ENCODE results near the gene ARL14.

Gene ARL14

GRCh38 chr3:160671231-160671630 is 5.7 kb upstream of the ARL14 start:
- no peak for TF ChIP-seq SPI1 (IDR thresholded peaks at IDR 0.05; ENCODE audit: low read depth, low read length)
- no peak for TF ChIP-seq POU2F2 (IDR thresholded peaks at IDR 0.05; ENCODE audit: low read depth, low read length)
- TF ChIP-seq PAX5 (IDR thresholded peaks at IDR 0.05; ENCODE audit: insufficient read depth, low read length, severe bottlenecking), result no peak
- TF ChIP-seq POLR2A (IDR thresholded peaks at IDR 0.05; ENCODE audit: low read depth, low read length), result no peak
- TF ChIP-seq POLR2AphosphoS5 (IDR thresholded peaks at IDR 0.05; ENCODE audit: low read depth, low read length), result no peak
- TF ChIP-seq TAF1 (IDR thresholded peaks at IDR 0.05; ENCODE audit: low read depth, low read length), result no peak
- DNase-seq (ENCODE audit: insufficient read length, low spot score), result no peak
- FAIRE-seq, result no peak

- FAIRE-seq, result no peak
- TF ChIP-seq SPI1 (IDR thresholded peaks at IDR 0.05; ENCODE audit: low read depth, low read length), result no peak
- no peak for TF ChIP-seq POLR2AphosphoS5 (IDR thresholded peaks at IDR 0.05; ENCODE audit: low read depth, low read length)
- TF ChIP-seq POLR2A (IDR thresholded peaks at IDR 0.05; ENCODE audit: low read depth, low read length), result no peak
- no peak for TF ChIP-seq POU2F2 (IDR thresholded peaks at IDR 0.05; ENCODE audit: low read depth, low read length)
- TF ChIP-seq PAX5 (IDR thresholded peaks at IDR 0.05; ENCODE audit: insufficient read depth, low read length, severe bottlenecking), result no peak
- no peak for TF ChIP-seq TAF1 (IDR thresholded peaks at IDR 0.05; ENCODE audit: low read depth, low read length)
- no peak for DNase-seq (ENCODE audit: insufficient read length, low spot score)
Measured at GRCh38 chr3:160671995-160672394, 5.0 kb upstream of the ARL14 start.

- DNase-seq (ENCODE audit: insufficient read length, low spot score) (no peak), FAIRE-seq (no peak)
- TF ChIP-seq POLR2AphosphoS5 (IDR thresholded peaks at IDR 0.05; ENCODE audit: low read depth, low read length), result no peak
- TF ChIP-seq TAF1 (IDR thresholded peaks at IDR 0.05; ENCODE audit: low read depth, low read length), result no peak
- TF ChIP-seq SPI1 (IDR thresholded peaks at IDR 0.05; ENCODE audit: low read depth, low read length), result no peak
- no peak for TF ChIP-seq POU2F2 (IDR thresholded peaks at IDR 0.05; ENCODE audit: low read depth, low read length)
- no peak for TF ChIP-seq POLR2A (IDR thresholded peaks at IDR 0.05; ENCODE audit: low read depth, low read length)
- TF ChIP-seq PAX5 (IDR thresholded peaks at IDR 0.05; ENCODE audit: insufficient read depth, low read length, severe bottlenecking), result no peak
Measured at GRCh38 chr3:160673188-160673587, 3.8 kb upstream of the ARL14 start.

- FAIRE-seq, result no peak
- no peak for TF ChIP-seq SPI1 (IDR thresholded peaks at IDR 0.05; ENCODE audit: low read depth, low read length)
- TF ChIP-seq POLR2AphosphoS5 (IDR thresholded peaks at IDR 0.05; ENCODE audit: low read depth, low read length), result no peak
- no peak for TF ChIP-seq POU2F2 (IDR thresholded peaks at IDR 0.05; ENCODE audit: low read depth, low read length)
- TF ChIP-seq TAF1 (IDR thresholded peaks at IDR 0.05; ENCODE audit: low read depth, low read length), result no peak
- no peak for TF ChIP-seq POLR2A (IDR thresholded peaks at IDR 0.05; ENCODE audit: low read depth, low read length)
- TF ChIP-seq PAX5 (IDR thresholded peaks at IDR 0.05; ENCODE audit: insufficient read depth, low read length, severe bottlenecking), result no peak
- no peak for DNase-seq (ENCODE audit: insufficient read length, low spot score)
Measured at GRCh38 chr3:160675566-160676124, 1.3 kb upstream of the ARL14 start.

- TF ChIP-seq TAF1 (IDR thresholded peaks at IDR 0.05; ENCODE audit: low read depth, low read length) (no peak), SPI1 (IDR thresholded peaks at IDR 0.05; ENCODE audit: low read depth, low read length) (no peak), PAX5 (IDR thresholded peaks at IDR 0.05; ENCODE audit: insufficient read depth, low read length, severe bottlenecking) (no peak), POLR2A (IDR thresholded peaks at IDR 0.05; ENCODE audit: low read depth, low read length) (no peak), POU2F2 (IDR thresholded peaks at IDR 0.05; ENCODE audit: low read depth, low read length) (no peak), POLR2AphosphoS5 (IDR thresholded peaks at IDR 0.05; ENCODE audit: low read depth, low read length) (no peak)
- no peak for FAIRE-seq
- no peak for DNase-seq (ENCODE audit: insufficient read length, low spot score)
Measured at GRCh38 chr3:160677459-160677881, 510 bp downstream of the ARL14 start.

GRCh38 chr3:160678292-160678842 is 1.4 kb downstream of the ARL14 start:
- DNase-seq (ENCODE audit: insufficient read length, low spot score) (no peak), FAIRE-seq (no peak)
- TF ChIP-seq POLR2AphosphoS5 (IDR thresholded peaks at IDR 0.05; ENCODE audit: low read depth, low read length), result no peak
- TF ChIP-seq POLR2A (IDR thresholded peaks at IDR 0.05; ENCODE audit: low read depth, low read length), result no peak
- TF ChIP-seq PAX5 (IDR thresholded peaks at IDR 0.05; ENCODE audit: insufficient read depth, low read length, severe bottlenecking), result no peak
- TF ChIP-seq SPI1 (IDR thresholded peaks at IDR 0.05; ENCODE audit: low read depth, low read length), result no peak
- TF ChIP-seq POU2F2 (IDR thresholded peaks at IDR 0.05; ENCODE audit: low read depth, low read length), result no peak

GRCh38 chr3:160684368-160684740 is 7.4 kb downstream of the ARL14 start:
- no peak for DNase-seq (ENCODE audit: insufficient read length, low spot score)
- FAIRE-seq, result no peak
- TF ChIP-seq PAX5 (IDR thresholded peaks at IDR 0.05; ENCODE audit: insufficient read depth, low read length, severe bottlenecking) (no peak), TAF1 (IDR thresholded peaks at IDR 0.05; ENCODE audit: low read depth, low read length) (no peak), POU2F2 (IDR thresholded peaks at IDR 0.05; ENCODE audit: low read depth, low read length) (no peak), SPI1 (IDR thresholded peaks at IDR 0.05; ENCODE audit: low read depth, low read length) (no peak), POLR2A (IDR thresholded peaks at IDR 0.05; ENCODE audit: low read depth, low read length) (no peak)

- no peak for FAIRE-seq
- TF ChIP-seq TAF1 (IDR thresholded peaks at IDR 0.05; ENCODE audit: low read depth, low read length) (no peak), POU2F2 (IDR thresholded peaks at IDR 0.05; ENCODE audit: low read depth, low read length) (no peak), PAX5 (IDR thresholded peaks at IDR 0.05; ENCODE audit: insufficient read depth, low read length, severe bottlenecking) (no peak), SPI1 (IDR thresholded peaks at IDR 0.05; ENCODE audit: low read depth, low read length) (no peak), POLR2A (IDR thresholded peaks at IDR 0.05; ENCODE audit: low read depth, low read length) (no peak), POLR2AphosphoS5 (IDR thresholded peaks at IDR 0.05; ENCODE audit: low read depth, low read length) (no peak)
- no peak for DNase-seq (ENCODE audit: insufficient read length, low spot score)
Measured at GRCh38 chr3:160685144-160685766, 8.3 kb downstream of the ARL14 start.

- FAIRE-seq (no peak), DNase-seq (ENCODE audit: insufficient read length, low spot score) (no peak)
Measured at GRCh38 chr3:160686955-160687535, 10.1 kb downstream of the ARL14 start.

More at GRCh38 chr3:160686955-160687535, 10.1 kb downstream of the ARL14 start:
- TF ChIP-seq POLR2AphosphoS5 (IDR thresholded peaks at IDR 0.05; ENCODE audit: low read depth, low read length), result no peak
- TF ChIP-seq TAF1 (IDR thresholded peaks at IDR 0.05; ENCODE audit: low read depth, low read length), result no peak
- no peak for TF ChIP-seq POU2F2 (IDR thresholded peaks at IDR 0.05; ENCODE audit: low read depth, low read length)
- no peak for TF ChIP-seq PAX5 (IDR thresholded peaks at IDR 0.05; ENCODE audit: insufficient read depth, low read length, severe bottlenecking)
- TF ChIP-seq SPI1 (IDR thresholded peaks at IDR 0.05; ENCODE audit: low read depth, low read length), result no peak
- TF ChIP-seq POLR2A (IDR thresholded peaks at IDR 0.05; ENCODE audit: low read depth, low read length), result no peak
